PC-9 (cell line): ENCODE measurements around the gene ZNF264. TPM values are rescaled to one million over a fixed set of nuclear protein-coding genes. Genes with fewer than 3 reads are reported as not detected.
"Not testable (repeated sequence)": the region's sequence is repeated elsewhere in the genome, so short reads cannot be mapped to it uniquely, and the experiment has no call there.

Experiments
- BruUV-seq: library from RNA; stranded (reverse); fragments of 400-500 nt; replicated peaks from 2 replicates; lab custom pipeline; 2021; lab: Mats Ljungman, UMichigan
- CTCF ChIA-PET: fragments of 300-600 bp; sonication (Branson Sonifier 250); formaldehyde crosslinking; loops from one replicate; lab custom pipeline; 2022; ENCODE audit warnings: antibody characterized with exemption; lab: Charles Lee
- POLR2A ChIA-PET: fragments of 300-600 bp; sonication (Branson Sonifier 250); formaldehyde crosslinking; loops from one replicate; lab custom pipeline; 2022; ENCODE audit warnings: antibody characterized with exemption; ENCODE audit not compliant: unreplicated experiment; lab: Charles Lee
- DNase-seq, 2 experiments: peaks; one replicate each; pipeline versions ENCODE4 v3.0.0 to v3.0.0-alpha.2; 2015 to 2022; ENCODE audit warnings: mixed read lengths in 1 of 2
- H2AFZ ChIP-seq: fragments of 200-600 bp; sonication (generic); 2 replicates; pipeline ENCODE4 v1.8.1; 2017; ENCODE audit warnings: antibody characterized with exemption
- H3F3A ChIP-seq: fragments of 200-600 bp; sonication (generic); 2 replicates; pipeline ENCODE4 v1.8.1; 2017; ENCODE audit warnings: antibody characterized with exemption, mild to moderate bottlenecking, low read depth; ENCODE audit not compliant: insufficient read depth
- H3K27ac ChIP-seq: fragments of 200-600 bp; sonication (generic); 2 replicates; pipeline ENCODE4 v1.6.1; 2016; ENCODE audit warnings: mixed run types
- H3K27me3 ChIP-seq: fragments of 200-600 bp; sonication (generic); 2 replicates; pipeline ENCODE4 v1.6.1; 2016; ENCODE audit warnings: low read depth, mixed run types; ENCODE audit not compliant: insufficient read depth
- H3K36me3 ChIP-seq: fragments of 200-600 bp; sonication (generic); 2 replicates; pipeline ENCODE4 v1.6.1; 2016; ENCODE audit warnings: low read depth, mixed run types
- H3K4me1 ChIP-seq: fragments of 200-600 bp; sonication (generic); replicated peaks from 2 replicates; pipeline ENCODE4 v1.6.1; 2016; ENCODE audit warnings: mixed run types; ENCODE audit not compliant: insufficient read depth
- H3K4me2 ChIP-seq: fragments of 200-600 bp; sonication (generic); 2 replicates; pipeline ENCODE4 v1.6.1; 2017; ENCODE audit warnings: mixed run types
- H3K4me3 ChIP-seq: fragments of 200-600 bp; sonication (generic); 2 replicates; pipeline ENCODE4 v1.6.1; 2016; ENCODE audit warnings: mixed run types
- H3K79me2 ChIP-seq: fragments of 200-600 bp; sonication (generic); 2 replicates; pipeline ENCODE4 v1.6.1; 2017; ENCODE audit warnings: low read depth, mixed run types
- H3K9me2 ChIP-seq: fragments of 200-600 bp; sonication (generic); 2 replicates; pipeline ENCODE4 v1.8.1; 2017; ENCODE audit warnings: mild to moderate bottlenecking; ENCODE audit not compliant: insufficient read depth
- H3K9me3 ChIP-seq: fragments of 200-600 bp; sonication (generic); 2 replicates; pipeline ENCODE4 v1.8.1; 2016; ENCODE audit warnings: low read depth; ENCODE audit not compliant: insufficient read depth
- H4K20me1 ChIP-seq: fragments of 200-600 bp; sonication (generic); 2 replicates; pipeline ENCODE4 v1.8.1; 2017; ENCODE audit not compliant: insufficient read depth
- EZH2 ChIP-seq: fragments of 200-600 bp; sonication (generic); IDR thresholded peaks from 2 replicates; pipeline ENCODE4 v1.8.0; 2017; ENCODE audit warnings: antibody characterized with exemption, low read depth
- intact Hi-C: fragments of 100-400 bp; cut with micrococcal nuclease; formaldehyde crosslinking; loops from one replicate; pipeline ENCODE4 v1.10.0; 2022; ENCODE audit not compliant: unreplicated experiment
- total RNA-seq: library from RNA; stranded (reverse); gene quantifications from 2 replicates; pipeline ENCODE4 v1.2.3, GENCODE V29; 2021
- TF ChIP-seq, protein P1 (sequence below): fragments of 200-600 bp; sonication (generic); conservative IDR thresholded peaks from 2 replicates; pipeline ENCODE4 v1.6.1; 2017; ENCODE audit warnings: mixed run types, antibody characterized with exemption, mild to moderate bottlenecking, moderate library complexity

The ZNF264 gene
- total RNA-seq, 1 experiment from 2014 or later, result 30.6 TPM

DNA sequence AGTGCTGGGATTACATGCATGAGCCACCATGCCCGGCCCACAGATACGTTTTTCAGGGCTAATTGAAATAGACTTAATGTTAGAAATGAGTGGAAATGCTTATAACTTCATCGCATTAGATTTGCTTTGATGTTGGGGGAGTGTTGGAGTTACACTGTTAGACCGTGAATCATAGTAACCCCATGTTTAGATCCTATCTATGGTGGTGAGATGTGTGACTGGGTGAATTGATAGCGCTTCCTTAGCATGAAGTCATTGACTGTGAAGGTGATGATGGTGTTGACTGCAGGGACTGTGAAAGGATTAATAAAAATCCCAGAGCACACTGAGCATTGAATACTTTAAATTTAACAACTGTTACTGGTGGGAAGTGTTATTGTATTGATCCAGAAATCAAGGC lies 1.7 kb downstream of the ZNF264 start:
- peaks cover 20% of the 10 kb centered on the region for H3K9me3 ChIP-seq
- peaks cover 32% of the 10 kb centered on the region for H3K79me2 ChIP-seq
- no peaks in the 10 kb centered on the region for H3K27me3 ChIP-seq
- no peak for DNase-seq
- H3F3A ChIP-seq, result no peaks in the 10 kb centered on the region
- H4K20me1 ChIP-seq, result no peaks in the 10 kb centered on the region
- no peak overlapping the region for H3K27ac ChIP-seq
- H3K4me2 ChIP-seq, result peak overlapping the region; percentile 97
- H3K4me1 ChIP-seq, result peaks cover 15% of the 10 kb centered on the region
- no peaks in the 10 kb centered on the region for H3K9me2 ChIP-seq
- peaks cover 34% of the 10 kb centered on the region for H3K36me3 ChIP-seq
- ChIA-PET CTCF (no interaction called here), POLR2A (interaction anchor here (0.5 kb wide), 1 partner anchor 50 kb away, joined by 19 read pairs; no protein-coding TSS in a partner anchor)
- peak overlapping the region; percentile 82; the same call in 1 of the 2 replicates for H3K4me3 ChIP-seq
- H2AFZ ChIP-seq, result no peak overlapping the region
- intact Hi-C loops, result no loop called here
- TF ChIP-seq, protein P1, sequence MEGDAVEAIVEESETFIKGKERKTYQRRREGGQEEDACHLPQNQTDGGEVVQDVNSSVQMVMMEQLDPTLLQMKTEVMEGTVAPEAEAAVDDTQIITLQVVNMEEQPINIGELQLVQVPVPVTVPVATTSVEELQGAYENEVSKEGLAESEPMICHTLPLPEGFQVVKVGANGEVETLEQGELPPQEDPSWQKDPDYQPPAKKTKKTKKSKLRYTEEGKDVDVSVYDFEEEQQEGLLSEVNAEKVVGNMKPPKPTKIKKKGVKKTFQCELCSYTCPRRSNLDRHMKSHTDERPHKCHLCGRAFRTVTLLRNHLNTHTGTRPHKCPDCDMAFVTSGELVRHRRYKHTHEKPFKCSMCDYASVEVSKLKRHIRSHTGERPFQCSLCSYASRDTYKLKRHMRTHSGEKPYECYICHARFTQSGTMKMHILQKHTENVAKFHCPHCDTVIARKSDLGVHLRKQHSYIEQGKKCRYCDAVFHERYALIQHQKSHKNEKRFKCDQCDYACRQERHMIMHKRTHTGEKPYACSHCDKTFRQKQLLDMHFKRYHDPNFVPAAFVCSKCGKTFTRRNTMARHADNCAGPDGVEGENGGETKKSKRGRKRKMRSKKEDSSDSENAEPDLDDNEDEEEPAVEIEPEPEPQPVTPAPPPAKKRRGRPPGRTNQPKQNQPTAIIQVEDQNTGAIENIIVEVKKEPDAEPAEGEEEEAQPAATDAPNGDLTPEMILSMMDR, result no peak
- no peak for TF ChIP-seq EZH2
- BruUV-seq, result no TSS peak

DNA sequence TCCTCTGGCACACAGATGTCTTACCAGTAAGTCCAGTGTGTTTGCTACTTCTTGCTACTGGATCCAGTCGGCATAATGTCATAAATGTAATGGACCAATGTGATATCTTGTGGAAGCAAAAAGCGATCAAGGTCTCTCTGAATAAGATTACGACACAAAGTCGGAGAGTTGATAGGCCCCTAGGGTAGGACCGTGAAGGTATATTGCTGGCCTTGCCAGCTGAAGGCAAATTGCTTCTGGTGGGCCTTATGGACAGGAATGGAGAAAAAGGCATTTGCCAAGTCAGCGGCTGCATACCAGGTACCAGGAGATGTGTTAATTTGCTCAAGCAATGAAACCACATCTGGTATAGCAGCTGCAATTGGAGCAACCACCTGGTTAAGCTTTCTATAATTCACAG lies 6.6 kb downstream of the ZNF264 start:
- H3K36me3 ChIP-seq, result peaks cover 40% of the 10 kb centered on the region
- intact Hi-C loops, H3K27me3 ChIP-seq, H3F3A ChIP-seq, H3K4me3 ChIP-seq, BruUV-seq, H4K20me1 ChIP-seq, H3K4me2 ChIP-seq, H3K27ac ChIP-seq, DNase-seq, CTCF ChIA-PET, H3K9me3 ChIP-seq, POLR2A ChIA-PET, H3K9me2 ChIP-seq, H2AFZ ChIP-seq, H3K4me1 ChIP-seq: not testable (repeated sequence)
- H3K79me2 ChIP-seq, result peaks cover 21% of the 10 kb centered on the region

DNA sequence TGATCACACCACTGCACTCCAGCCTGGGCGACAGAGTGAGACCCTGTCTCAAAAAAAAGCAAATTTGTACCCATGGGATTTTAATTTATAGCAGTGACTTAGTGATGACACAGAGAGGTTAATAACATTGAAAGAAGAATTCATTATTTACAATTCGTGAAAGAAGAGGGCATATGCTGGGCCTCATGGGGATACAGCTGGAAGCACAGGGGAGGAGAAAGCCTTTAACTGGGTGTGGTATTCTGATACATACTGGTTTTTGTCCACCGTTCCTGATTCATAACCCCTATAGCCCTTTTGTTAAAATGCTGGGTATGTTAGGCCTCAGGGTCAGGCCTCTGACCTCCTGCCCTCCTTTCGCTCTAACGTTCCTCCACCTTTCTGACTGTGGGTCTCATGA lies 10.9 kb downstream of the ZNF264 start:
- ChIA-PET POLR2A (no interaction called here), CTCF (no interaction called here)
- intact Hi-C loops, result no loop called here
- Histone ChIP-seq H3K9me3 (no peaks in the 10 kb centered on the region), H3K4me2 (no peak overlapping the region), H3K27ac (no peak overlapping the region), H3K4me1 (no peaks in the 10 kb centered on the region), H3K36me3 (peaks cover 20% of the 10 kb centered on the region), H4K20me1 (no peaks in the 10 kb centered on the region), H3F3A (no peaks in the 10 kb centered on the region), H3K9me2 (no peaks in the 10 kb centered on the region), H3K79me2 (peaks cover 13% of the 10 kb centered on the region), H3K27me3 (no peaks in the 10 kb centered on the region), H2AFZ (no peak overlapping the region), H3K4me3 (no peak overlapping the region)
- no peak for DNase-seq
- BruUV-seq, result no TSS peak
- TF ChIP-seq EZH2, result no peak
- TF ChIP-seq, protein P1, result no peak

DNA sequence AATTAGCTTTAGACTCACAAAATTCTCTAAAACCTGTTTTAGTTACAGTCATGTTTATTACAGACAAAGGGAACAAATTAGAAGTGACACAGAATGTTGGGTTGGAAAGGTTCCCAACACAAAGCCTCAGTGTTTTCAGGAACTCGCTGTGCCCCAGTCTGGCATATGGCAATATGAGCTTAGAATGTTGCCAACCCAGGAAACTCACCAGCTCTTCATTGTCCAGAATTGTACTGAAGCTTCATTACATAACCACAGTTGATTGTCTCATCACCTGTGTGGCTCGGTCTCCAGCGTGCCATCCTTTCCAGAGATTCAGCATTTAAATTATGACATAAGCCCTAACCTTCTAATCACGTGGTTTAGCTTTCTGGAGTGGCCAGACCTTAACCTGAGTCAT lies 19.1 kb downstream of the ZNF264 start:
- H3K36me3 ChIP-seq, result peaks cover 49% of the 10 kb centered on the region

More for the DNA sequence above, 19.1 kb downstream of the ZNF264 start:
- no peaks in the 10 kb centered on the region for H3K4me1 ChIP-seq
- no TSS peak for BruUV-seq
- CTCF ChIA-PET, result no interaction called here
- no peak overlapping the region for H3K4me3 ChIP-seq
- H3F3A ChIP-seq, result 0 out of 2 replicates have a peak, but pooled peaks cover 5% of the 10 kb centered on the region
- H4K20me1 ChIP-seq, result peaks cover 3% of the 10 kb centered on the region
- no peak for TF ChIP-seq EZH2
- TF ChIP-seq, protein P1, result no peak
- H3K27me3 ChIP-seq, result no peaks in the 10 kb centered on the region
- POLR2A ChIA-PET, result no interaction called here
- H3K9me3 ChIP-seq, result no peaks in the 10 kb centered on the region
- H3K27ac ChIP-seq, result no peak overlapping the region
- H3K4me2 ChIP-seq, result no peak overlapping the region
- 0 out of 2 replicates have a peak, but pooled peaks cover 4% of the 10 kb centered on the region for H3K79me2 ChIP-seq
- H3K9me2 ChIP-seq, result no peaks in the 10 kb centered on the region
- H2AFZ ChIP-seq, result no peak overlapping the region
- no peak for DNase-seq
- intact Hi-C loops, result no loop called here
